ENCODE results near the gene TRMT2A.

The TRMT2A gene

GRCh38 chr22:20127318-20127868, 10.4 kb upstream of the TRMT2A start:
- Histone ChIP-seq H3K79me2 (ENCODE audit: insufficient read depth, low read length) (0 out of 2 replicates have a peak, but pooled peaks cover under 1% of the 10 kb centered on the region), H3F3A (ENCODE audit: insufficient read depth) (no peaks in the 10 kb centered on the region), H3K4me3 (ENCODE audit: insufficient read depth, low read length, poor library complexity, severe bottlenecking) (no peak overlapping the region), H3K9me3 (ENCODE audit: insufficient read depth, low read length) (no peaks in the 10 kb centered on the region), H3K27ac (ENCODE audit: low read depth, low read length) (no peak overlapping the region), H3K27me3 (ENCODE audit: low read length) (no peaks in the 10 kb centered on the region), H3K9me2 (replicated peaks; ENCODE audit: insufficient read depth, low read length) (no peaks in the 10 kb centered on the region), H3K36me3 (ENCODE audit: low read length) (no peaks in the 10 kb centered on the region), H3K4me2 (ENCODE audit: low read depth, low read length, poor library complexity, severe bottlenecking) (no peak overlapping the region), H3K9ac (ENCODE audit: low read length) (no peak overlapping the region), H2AFZ (ENCODE audit: low read depth, low read length, severe bottlenecking) (no peak overlapping the region), H4K20me1 (ENCODE audit: low read depth, low read length) (no peaks in the 10 kb centered on the region)
- TF ChIP-seq EZH2phosphoT487 (conservative IDR thresholded peaks at IDR 0.05; ENCODE audit: low read length) (no peak), CTCF (IDR thresholded peaks at IDR 0.05; ENCODE audit: insufficient read depth, low read length, poor library complexity, severe bottlenecking) (no peak)

GRCh38 chr22:20126284-20127029, 9.4 kb upstream of the TRMT2A start:
- Histone ChIP-seq H3K9ac (ENCODE audit: low read length) (no peak overlapping the region), H3K9me3 (ENCODE audit: insufficient read depth, low read length) (no peaks in the 10 kb centered on the region), H3F3A (ENCODE audit: insufficient read depth) (no peaks in the 10 kb centered on the region), H2AFZ (ENCODE audit: low read depth, low read length, severe bottlenecking) (no peak overlapping the region), H3K4me2 (ENCODE audit: low read depth, low read length, poor library complexity, severe bottlenecking) (no peak overlapping the region), H3K79me2 (ENCODE audit: insufficient read depth, low read length) (peaks cover 9% of the 10 kb centered on the region; the same call in 1 of the 2 replicates), H3K9me2 (replicated peaks; ENCODE audit: insufficient read depth, low read length) (no peaks in the 10 kb centered on the region), H3K27me3 (ENCODE audit: low read length) (no peaks in the 10 kb centered on the region), H3K4me3 (ENCODE audit: insufficient read depth, low read length, poor library complexity, severe bottlenecking) (no peak overlapping the region), H4K20me1 (ENCODE audit: low read depth, low read length) (no peaks in the 10 kb centered on the region), H3K36me3 (ENCODE audit: low read length) (no peaks in the 10 kb centered on the region), H3K27ac (ENCODE audit: low read depth, low read length) (no peak overlapping the region)
- TF ChIP-seq CTCF (IDR thresholded peaks at IDR 0.05; ENCODE audit: insufficient read depth, low read length, poor library complexity, severe bottlenecking), result no peak
- no peak for TF ChIP-seq EZH2phosphoT487 (conservative IDR thresholded peaks at IDR 0.05; ENCODE audit: low read length)

GRCh38 chr22:20125201-20126174, 8.5 kb upstream of the TRMT2A start:
- no peaks in the 10 kb centered on the region for H4K20me1 ChIP-seq (ENCODE audit: low read depth, low read length)

More at GRCh38 chr22:20125201-20126174, 8.5 kb upstream of the TRMT2A start:
- H3K4me3 ChIP-seq (ENCODE audit: insufficient read depth, low read length, poor library complexity, severe bottlenecking), result no peak overlapping the region
- H3K4me2 ChIP-seq (ENCODE audit: low read depth, low read length, poor library complexity, severe bottlenecking), result no peak overlapping the region
- H3K27me3 ChIP-seq (ENCODE audit: low read length), result no peaks in the 10 kb centered on the region
- no peaks in the 10 kb centered on the region for H3K9me2 ChIP-seq (replicated peaks; ENCODE audit: insufficient read depth, low read length)
- H3F3A ChIP-seq (ENCODE audit: insufficient read depth), result no peaks in the 10 kb centered on the region
- H3K9me3 ChIP-seq (ENCODE audit: insufficient read depth, low read length), result no peaks in the 10 kb centered on the region
- TF ChIP-seq CTCF (IDR thresholded peaks at IDR 0.05; ENCODE audit: insufficient read depth, low read length, poor library complexity, severe bottlenecking) (no peak), EZH2phosphoT487 (conservative IDR thresholded peaks at IDR 0.05; ENCODE audit: low read length) (no peak)
- no peak overlapping the region for H3K27ac ChIP-seq (ENCODE audit: low read depth, low read length)
- H2AFZ ChIP-seq (ENCODE audit: low read depth, low read length, severe bottlenecking), result no peak overlapping the region
- H3K79me2 ChIP-seq (ENCODE audit: insufficient read depth, low read length), result peaks cover 17% of the 10 kb centered on the region
- no peak overlapping the region for H3K9ac ChIP-seq (ENCODE audit: low read length)
- no peaks in the 10 kb centered on the region for H3K36me3 ChIP-seq (ENCODE audit: low read length)

Data from SU-DHL-6 (cell line).